PC-9 (cell line): ENCODE data around the gene RIOK2. TPM values are rescaled to one million over a fixed set of nuclear protein-coding genes. Genes with fewer than 3 reads are reported as not detected.

Source experiments
- BruUV-seq: library from RNA; stranded (reverse); fragments of 400-500 nt; replicated peaks from 2 replicates; lab custom pipeline; 2021; lab: Mats Ljungman, UMichigan
- CTCF ChIA-PET: fragments of 300-600 bp; sonication (Branson Sonifier 250); formaldehyde crosslinking; loops from one replicate; lab custom pipeline; 2022; ENCODE audit warnings: antibody characterized with exemption; lab: Charles Lee
- POLR2A ChIA-PET: fragments of 300-600 bp; sonication (Branson Sonifier 250); formaldehyde crosslinking; loops from one replicate; lab custom pipeline; 2022; ENCODE audit warnings: antibody characterized with exemption; ENCODE audit not compliant: unreplicated experiment; lab: Charles Lee
- DNase-seq, 2 experiments: peaks; one replicate each; pipeline versions ENCODE4 v3.0.0 to v3.0.0-alpha.2; 2015 to 2022; ENCODE audit warnings: mixed read lengths in 1 of 2
- H2AFZ ChIP-seq: fragments of 200-600 bp; sonication (generic); 2 replicates; pipeline ENCODE4 v1.8.1; 2017; ENCODE audit warnings: antibody characterized with exemption
- H3F3A ChIP-seq: fragments of 200-600 bp; sonication (generic); 2 replicates; pipeline ENCODE4 v1.8.1; 2017; ENCODE audit warnings: antibody characterized with exemption, mild to moderate bottlenecking, low read depth; ENCODE audit not compliant: insufficient read depth
- H3K27ac ChIP-seq: fragments of 200-600 bp; sonication (generic); 2 replicates; pipeline ENCODE4 v1.6.1; 2016; ENCODE audit warnings: mixed run types
- H3K27me3 ChIP-seq: fragments of 200-600 bp; sonication (generic); 2 replicates; pipeline ENCODE4 v1.6.1; 2016; ENCODE audit warnings: low read depth, mixed run types; ENCODE audit not compliant: insufficient read depth
- H3K36me3 ChIP-seq: fragments of 200-600 bp; sonication (generic); 2 replicates; pipeline ENCODE4 v1.6.1; 2016; ENCODE audit warnings: low read depth, mixed run types
- H3K4me1 ChIP-seq: fragments of 200-600 bp; sonication (generic); replicated peaks from 2 replicates; pipeline ENCODE4 v1.6.1; 2016; ENCODE audit warnings: mixed run types; ENCODE audit not compliant: insufficient read depth
- H3K4me2 ChIP-seq: fragments of 200-600 bp; sonication (generic); 2 replicates; pipeline ENCODE4 v1.6.1; 2017; ENCODE audit warnings: mixed run types
- H3K4me3 ChIP-seq: fragments of 200-600 bp; sonication (generic); 2 replicates; pipeline ENCODE4 v1.6.1; 2016; ENCODE audit warnings: mixed run types
- H3K79me2 ChIP-seq: fragments of 200-600 bp; sonication (generic); 2 replicates; pipeline ENCODE4 v1.6.1; 2017; ENCODE audit warnings: low read depth, mixed run types
- H3K9me2 ChIP-seq: fragments of 200-600 bp; sonication (generic); 2 replicates; pipeline ENCODE4 v1.8.1; 2017; ENCODE audit warnings: mild to moderate bottlenecking; ENCODE audit not compliant: insufficient read depth
- H3K9me3 ChIP-seq: fragments of 200-600 bp; sonication (generic); 2 replicates; pipeline ENCODE4 v1.8.1; 2016; ENCODE audit warnings: low read depth; ENCODE audit not compliant: insufficient read depth
- H4K20me1 ChIP-seq: fragments of 200-600 bp; sonication (generic); 2 replicates; pipeline ENCODE4 v1.8.1; 2017; ENCODE audit not compliant: insufficient read depth
- CTCF ChIP-seq: fragments of 200-600 bp; sonication (generic); conservative IDR thresholded peaks from 2 replicates; pipeline ENCODE4 v1.6.1; 2017; ENCODE audit warnings: mixed run types, antibody characterized with exemption, mild to moderate bottlenecking, moderate library complexity
- EZH2 ChIP-seq: fragments of 200-600 bp; sonication (generic); IDR thresholded peaks from 2 replicates; pipeline ENCODE4 v1.8.0; 2017; ENCODE audit warnings: antibody characterized with exemption, low read depth
- intact Hi-C: fragments of 100-400 bp; cut with micrococcal nuclease; formaldehyde crosslinking; loops from one replicate; pipeline ENCODE4 v1.10.0; 2022; ENCODE audit not compliant: unreplicated experiment
- total RNA-seq: library from RNA; stranded (reverse); gene quantifications from 2 replicates; pipeline ENCODE4 v1.2.3, GENCODE V29; 2021

Gene RIOK2
- total RNA-seq, 1 experiment from 2014 or later, result 18.4 TPM

DNA sequence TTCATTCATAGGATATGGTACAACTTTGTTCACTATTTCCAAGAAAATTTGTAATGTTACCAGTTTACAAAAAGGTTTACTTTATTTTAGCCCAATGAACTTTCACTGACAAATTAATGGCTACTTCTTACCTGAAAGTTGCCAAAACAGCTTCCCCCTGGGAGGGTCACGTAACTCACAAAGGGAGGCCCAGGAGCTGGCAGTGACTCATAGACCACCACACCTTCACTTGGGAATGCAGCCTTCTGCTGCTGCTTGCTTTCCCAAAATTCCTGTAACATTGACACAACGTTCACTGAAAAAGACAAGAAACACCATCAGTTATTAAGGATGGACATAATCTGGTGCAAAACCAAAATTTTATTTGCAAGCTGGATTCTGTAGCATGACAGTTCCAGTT is 58.7 kb downstream of the RIOK2 start:
- Histone ChIP-seq H3K27ac (no peak overlapping the region; the same call in 1 of the 2 replicates), H3K4me3 (peak overlapping the region; percentile 28; the same call in 1 of the 2 replicates), H3K4me2 (peak overlapping the region; percentile 35), H3K27me3 (no peaks in the 10 kb centered on the region), H3K9me3 (0 out of 2 replicates have a peak, but pooled peaks cover 2% of the 10 kb centered on the region), H3K79me2 (no peaks in the 10 kb centered on the region), H2AFZ (no peak overlapping the region), H3K4me1 (peaks cover 15% of the 10 kb centered on the region), H4K20me1 (no peaks in the 10 kb centered on the region), H3K9me2 (no peaks in the 10 kb centered on the region), H3F3A (no peaks in the 10 kb centered on the region), H3K36me3 (no peaks in the 10 kb centered on the region)
- intact Hi-C loops, result no loop called here
- BruUV-seq, result no TSS peak
- TF ChIP-seq EZH2, result no peak
- no peak for TF ChIP-seq CTCF
- CTCF ChIA-PET, result no interaction called here
- peak in 1 of 2 experiments; percentile 33 for DNase-seq
- POLR2A ChIA-PET, result no interaction called here

DNA sequence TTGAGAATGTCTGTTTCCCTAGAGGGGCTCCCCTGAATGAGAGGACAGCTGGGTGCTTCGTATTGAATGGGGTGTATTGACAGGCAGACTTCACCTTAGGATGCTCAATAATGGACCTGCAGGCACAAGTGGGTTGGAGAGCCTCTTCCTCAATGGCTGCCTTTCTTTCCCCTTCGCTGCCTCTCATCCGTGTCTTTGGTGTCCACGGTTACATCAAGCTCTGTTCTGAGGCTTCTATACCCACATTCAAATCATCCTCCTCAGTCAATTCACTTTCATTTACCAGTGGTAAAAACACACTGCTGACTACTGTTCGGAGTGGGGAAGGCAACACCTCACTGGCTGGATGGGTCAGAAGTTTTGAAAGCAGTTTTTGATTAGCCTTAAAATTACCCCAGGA is 61.2 kb downstream of the RIOK2 start:
- Histone ChIP-seq H3K9me3 (no peaks in the 10 kb centered on the region), H4K20me1 (no peaks in the 10 kb centered on the region), H3K4me1 (peaks cover 15% of the 10 kb centered on the region), H2AFZ (no peak overlapping the region), H3F3A (no peaks in the 10 kb centered on the region), H3K4me3 (no peak overlapping the region), H3K27me3 (no peaks in the 10 kb centered on the region), H3K79me2 (no peaks in the 10 kb centered on the region), H3K4me2 (no peak overlapping the region), H3K9me2 (no peaks in the 10 kb centered on the region), H3K36me3 (no peaks in the 10 kb centered on the region), H3K27ac (no peak overlapping the region)
- no TSS peak for BruUV-seq
- no peak for DNase-seq
- TF ChIP-seq CTCF, result no peak
- no peak for TF ChIP-seq EZH2
- POLR2A ChIA-PET, result no interaction called here
- intact Hi-C loops, result no loop called here
- CTCF ChIA-PET, result no interaction called here

DNA sequence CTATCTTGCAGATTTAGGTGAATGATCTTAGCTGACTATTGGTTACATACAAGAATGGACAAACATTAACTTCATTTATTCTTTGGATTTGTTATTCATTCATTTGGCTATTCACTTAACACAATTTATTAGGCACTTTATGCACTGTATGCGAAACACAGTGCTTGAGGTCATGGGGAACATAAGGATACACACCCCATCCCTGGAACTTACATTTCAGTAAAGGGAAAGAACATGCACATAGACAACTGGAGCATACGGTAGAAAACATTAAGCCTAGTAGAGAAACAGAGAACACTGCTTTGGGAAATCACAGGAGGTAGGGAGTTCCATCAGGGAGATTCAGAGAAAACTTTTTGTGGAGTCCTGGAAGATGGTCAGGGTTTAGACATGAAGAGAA is 62.9 kb downstream of the RIOK2 start:
- Histone ChIP-seq H3K9me2 (no peaks in the 10 kb centered on the region), H3K4me2 (no peak overlapping the region), H3K27ac (no peak overlapping the region), H4K20me1 (no peaks in the 10 kb centered on the region), H3K36me3 (no peaks in the 10 kb centered on the region), H3K4me1 (peaks cover 15% of the 10 kb centered on the region), H3K9me3 (no peaks in the 10 kb centered on the region), H3F3A (no peaks in the 10 kb centered on the region), H3K79me2 (no peaks in the 10 kb centered on the region), H2AFZ (no peak overlapping the region), H3K4me3 (no peak overlapping the region), H3K27me3 (no peaks in the 10 kb centered on the region)
- no TSS peak for BruUV-seq
- ChIA-PET CTCF (no interaction called here), POLR2A (no interaction called here)
- TF ChIP-seq CTCF, result no peak
- no peak for TF ChIP-seq EZH2
- intact Hi-C loops, result no loop called here
- DNase-seq, result no peak
